Measurements from ENCODE around the gene SERPINB10. TPM values are rescaled to one million over a fixed set of nuclear protein-coding genes. Genes with fewer than 3 reads are reported as not detected.
A peak's percentile ranks its signal among the peaks of the same experiment; 100 is the strongest.
"Not testable (repeated sequence)": the region's sequence is repeated elsewhere in the genome, so short reads cannot be mapped to it uniquely, and the experiment has no call there.

SERPINB10 gene
- total and polyA plus RNA-seq, 9 donors = 2.0 TPM; not detected in 8

DNA sequence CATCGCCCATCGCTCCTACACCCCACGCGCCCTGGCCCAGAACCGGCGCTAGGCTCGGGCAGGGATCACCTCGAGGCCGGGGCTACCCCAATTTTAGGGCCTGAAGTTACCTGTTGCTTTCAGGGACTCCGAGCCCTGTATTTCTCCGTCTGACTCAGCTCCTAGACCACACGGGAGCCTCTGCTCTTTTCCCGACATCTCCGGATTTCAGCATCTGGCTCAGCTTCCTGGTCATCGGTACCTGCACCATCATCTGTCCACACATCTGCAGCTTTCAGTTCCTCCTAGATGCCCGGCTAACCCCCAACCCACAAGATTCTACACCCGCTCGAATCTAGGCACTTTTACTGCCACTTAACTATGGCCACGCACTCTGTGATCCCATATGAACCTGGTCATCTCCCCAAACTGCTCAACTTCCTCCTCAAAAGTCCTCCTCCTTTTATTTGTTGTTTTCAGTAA is 29.2 kb downstream of the SERPINB10 start:
- Histone ChIP-seq H3K27ac (no peak overlapping the region), H3K4me1 (ENCODE audit: insufficient read depth) (peaks cover 4% of the 10 kb centered on the region), H3K27me3 (no peaks in the 10 kb centered on the region), H3K36me3 (no peaks in the 10 kb centered on the region), H3K4me3 (peak overlapping the region; percentile 16), H3K9me3 (no peaks in the 10 kb centered on the region)
- intact Hi-C loops (cut with DNase I) = no loop called here
- WGBS, 3 donors = 40 to 52% (median 40%) methylated on average over 19 of the region's 19 CpGs
- TF ChIP-seq POLR2A (IDR thresholded peaks at IDR 0.05) (no peak), EP300 (IDR thresholded peaks at IDR 0.05) (no peak)
- TF ChIP-seq, protein P1, sequence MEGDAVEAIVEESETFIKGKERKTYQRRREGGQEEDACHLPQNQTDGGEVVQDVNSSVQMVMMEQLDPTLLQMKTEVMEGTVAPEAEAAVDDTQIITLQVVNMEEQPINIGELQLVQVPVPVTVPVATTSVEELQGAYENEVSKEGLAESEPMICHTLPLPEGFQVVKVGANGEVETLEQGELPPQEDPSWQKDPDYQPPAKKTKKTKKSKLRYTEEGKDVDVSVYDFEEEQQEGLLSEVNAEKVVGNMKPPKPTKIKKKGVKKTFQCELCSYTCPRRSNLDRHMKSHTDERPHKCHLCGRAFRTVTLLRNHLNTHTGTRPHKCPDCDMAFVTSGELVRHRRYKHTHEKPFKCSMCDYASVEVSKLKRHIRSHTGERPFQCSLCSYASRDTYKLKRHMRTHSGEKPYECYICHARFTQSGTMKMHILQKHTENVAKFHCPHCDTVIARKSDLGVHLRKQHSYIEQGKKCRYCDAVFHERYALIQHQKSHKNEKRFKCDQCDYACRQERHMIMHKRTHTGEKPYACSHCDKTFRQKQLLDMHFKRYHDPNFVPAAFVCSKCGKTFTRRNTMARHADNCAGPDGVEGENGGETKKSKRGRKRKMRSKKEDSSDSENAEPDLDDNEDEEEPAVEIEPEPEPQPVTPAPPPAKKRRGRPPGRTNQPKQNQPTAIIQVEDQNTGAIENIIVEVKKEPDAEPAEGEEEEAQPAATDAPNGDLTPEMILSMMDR (IDR thresholded peaks at IDR 0.05) = no peak
- no peak for DNase-seq

DNA sequence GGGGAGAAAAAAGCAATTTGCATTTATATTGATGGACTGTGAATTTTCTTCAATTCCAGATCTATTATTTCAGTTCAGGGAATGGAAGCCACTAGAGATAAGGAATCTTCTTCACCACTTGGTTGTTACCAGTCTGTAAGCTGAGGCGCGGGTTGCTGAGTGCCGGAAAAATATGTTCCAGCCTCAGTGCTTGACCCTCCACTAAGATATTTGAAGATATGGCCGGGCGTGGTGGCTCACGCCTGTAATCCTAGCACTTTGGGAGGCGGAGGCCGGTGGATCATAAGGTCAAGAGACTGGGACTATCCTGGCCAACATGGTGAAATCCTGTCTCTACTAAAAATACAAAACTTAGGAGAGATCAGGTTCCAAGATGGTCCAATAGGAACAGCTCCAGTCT is 32.2 kb downstream of the SERPINB10 start:
- Histone ChIP-seq H3K36me3 (no peaks in the 10 kb centered on the region), H3K4me1 (ENCODE audit: insufficient read depth) (peaks cover 4% of the 10 kb centered on the region), H3K4me3 (no peak overlapping the region), H3K9me3 (no peaks in the 10 kb centered on the region), H3K27ac (no peak overlapping the region), H3K27me3 (no peaks in the 10 kb centered on the region)
- 92 to 96% (median 94%) methylated on average over 8 of the region's 8 CpGs for WGBS, 3 donors
- DNase-seq = no peak
- TF ChIP-seq, protein P1 (IDR thresholded peaks at IDR 0.05) = no peak
- no peak for TF ChIP-seq EP300 (IDR thresholded peaks at IDR 0.05)
- no peak for TF ChIP-seq POLR2A (IDR thresholded peaks at IDR 0.05)
- intact Hi-C loops (cut with DNase I) = no loop called here

DNA sequence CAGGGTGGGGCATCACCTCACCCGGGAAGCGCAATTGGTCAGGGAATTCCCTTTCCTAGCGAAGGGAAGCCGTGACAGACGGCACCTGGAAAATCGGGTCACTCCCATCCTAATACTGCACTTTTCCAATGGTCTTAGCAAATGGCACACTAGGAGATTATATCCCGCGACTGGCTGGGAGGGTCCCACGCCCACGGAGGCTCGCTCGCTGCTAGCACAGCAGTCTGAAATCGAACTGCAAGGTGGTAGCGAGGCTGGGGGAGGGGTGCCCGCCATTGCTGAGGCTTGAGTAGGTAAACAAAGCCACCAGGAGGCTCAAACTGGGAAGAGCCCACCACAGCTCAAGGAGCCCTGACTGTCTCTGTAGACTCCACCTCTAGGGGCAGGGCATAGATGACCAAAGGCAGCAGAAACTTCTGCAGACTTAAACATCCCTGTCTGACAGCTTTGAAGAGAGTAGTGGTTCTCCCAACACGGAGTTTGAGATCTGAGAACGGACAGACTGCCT is 32.8 kb downstream of the SERPINB10 start:
- DNase-seq; H3K4me3 ChIP-seq; H3K36me3 ChIP-seq; H3K27me3 ChIP-seq; intact Hi-C loops (cut with DNase I); H3K27ac ChIP-seq; H3K9me3 ChIP-seq; H3K4me1 ChIP-seq (ENCODE audit: insufficient read depth): not testable (repeated sequence)
- WGBS, 3 donors = 81 to 85% (median 82%) methylated on average over 17 of the region's 17 CpGs

DNA sequence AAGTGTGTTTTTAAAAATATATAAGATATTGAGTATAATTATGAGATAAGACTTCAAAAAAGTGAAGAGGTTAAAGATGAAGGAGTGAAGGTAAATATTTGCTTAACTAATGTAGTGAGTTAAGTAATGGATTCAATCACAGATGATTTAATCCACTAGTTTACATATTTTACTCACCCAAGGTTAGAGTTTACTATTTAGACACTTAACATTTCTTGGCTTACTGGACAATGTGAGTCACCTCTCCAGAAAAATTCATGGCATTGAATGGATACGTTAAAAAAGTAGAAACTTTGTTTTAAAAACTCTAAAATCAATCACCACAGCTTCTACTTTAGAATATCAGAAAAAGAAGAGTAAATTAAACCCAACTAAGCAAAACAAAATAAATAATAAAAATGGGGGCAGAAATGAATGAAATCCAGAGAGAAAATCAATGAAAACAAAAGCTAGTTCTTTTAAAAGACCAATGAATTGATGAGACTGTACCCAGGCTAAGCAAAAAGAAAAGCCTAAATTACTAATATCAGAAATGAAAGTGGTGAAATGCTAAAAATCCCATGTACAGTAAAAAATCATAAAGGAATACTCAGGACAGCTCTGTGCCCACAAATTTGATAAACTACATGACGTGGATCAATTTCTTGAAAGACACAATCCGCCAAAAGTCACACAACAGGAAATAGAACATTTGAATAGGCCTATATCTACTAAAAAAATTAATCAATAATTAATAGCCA is 39.5 kb downstream of the SERPINB10 start:
- no peaks in the 10 kb centered on the region for H3K4me1 ChIP-seq (ENCODE audit: insufficient read depth)
- 84 to 86% (median 84%) methylated on average over 3 of the region's 3 CpGs for WGBS, 3 donors
- H3K4me3 ChIP-seq = no peak overlapping the region
- TF ChIP-seq POLR2A (IDR thresholded peaks at IDR 0.05) = no peak
- no peak for DNase-seq
- H3K27ac ChIP-seq = no peak overlapping the region
- intact Hi-C loops (cut with DNase I) = no loop called here
- H3K9me3 ChIP-seq = no peaks in the 10 kb centered on the region
- H3K27me3 ChIP-seq = no peaks in the 10 kb centered on the region
- no peaks in the 10 kb centered on the region for H3K36me3 ChIP-seq

DNA sequence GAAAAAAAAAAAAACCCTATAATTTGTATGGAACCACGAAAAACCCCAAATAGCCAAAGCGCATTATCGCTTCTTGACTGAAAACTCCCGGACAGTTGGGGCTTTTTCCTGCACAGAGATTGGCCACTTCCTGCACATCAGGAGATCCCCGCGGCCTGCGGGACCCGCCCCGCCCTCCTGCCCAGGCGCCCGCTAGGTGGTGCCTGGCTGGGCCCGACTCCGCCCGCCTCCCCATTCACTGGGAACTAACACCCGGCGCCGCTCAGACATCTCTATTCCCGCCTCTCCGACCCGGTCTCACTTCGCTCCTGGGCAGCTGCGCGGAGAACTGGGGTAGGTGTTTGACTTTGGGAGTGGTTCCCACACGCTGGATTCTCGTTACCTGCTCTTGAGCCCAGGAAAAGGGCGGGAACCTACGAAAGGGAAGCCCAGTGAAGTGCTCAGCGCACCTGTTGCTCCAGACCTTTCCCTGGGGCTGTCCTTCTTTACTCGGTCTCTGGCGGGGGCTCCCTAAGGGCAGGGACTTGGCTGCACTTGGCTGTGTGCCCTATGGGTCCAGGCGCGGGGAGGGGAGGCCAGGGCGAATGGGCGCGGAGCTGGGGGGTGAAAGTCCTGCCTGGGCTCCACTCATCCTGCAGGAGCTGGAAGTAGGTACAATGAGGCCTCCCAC is 41.4 kb downstream of the SERPINB10 start, which contains the start of gene HMSD:
Gene HMSD, plus strand, starts transcription at position 234 of the 670 bp plus-strand sequence. CDS start 4,155 bp downstream, outside the sequence.
- peak in 2 of 5 donors; percentile 24 to 37 for DNase-seq
- Histone ChIP-seq H3K27ac (no peak within 1 kb of the TSS), H3K27me3 (no peaks in the 10 kb centered on the region), H3K9me3 (no peaks in the 10 kb centered on the region), H3K4me1 (ENCODE audit: insufficient read depth) (no peaks in the 10 kb centered on the region), H3K4me3 (no peak within 1 kb of the TSS), H3K36me3 (no peaks in the 10 kb centered on the region)
- TF ChIP-seq POLR2A (IDR thresholded peaks at IDR 0.05) (no peak), EP300 (IDR thresholded peaks at IDR 0.05) (no peak)
- TF ChIP-seq, protein P1 (IDR thresholded peaks at IDR 0.05) = no peak
- WGBS, 3 donors = 11 to 15% (median 12%) methylated on average over 35 of the region's 35 CpGs
- intact Hi-C loops (cut with DNase I) = no loop called here
